Heart right ventricle (tissue), 16 donors: ENCODE results near the gene PTP4A1. TPM values are rescaled to one million over a fixed set of nuclear protein-coding genes. Genes with fewer than 3 reads are reported as not detected.

Source experiments
- ATAC-seq, 8 donors: fragments of 200-7000 bp; cut with Tn5 transposase; one replicate each; pipeline ENCODE4 v1.9.1; 2020; ENCODE audit warnings: mild to moderate bottlenecking in 8 of 8, moderate library complexity in 8 of 8, moderate number of reproducible peaks in 1 of 8
- DNase-seq, 2 donors: peaks; one replicate each; pipeline ENCODE4 v3.0.0-alpha.2; 2020
- H3K27ac ChIP-seq, 10 donors: fragments of 200-600 bp; sonication (generic) in 2 of 10; one replicate each; pipeline versions ENCODE4 v1.5.0 to v1.8.0; 2020 to 2022; ENCODE audit warnings: mild to moderate bottlenecking in 3 of 10
- H3K27me3 ChIP-seq, 7 donors: fragments of 200-600 bp; one replicate each; pipeline ENCODE4 v1.8.0; 2021 to 2022; ENCODE audit warnings: mild to moderate bottlenecking in 2 of 7
- H3K36me3 ChIP-seq, 9 donors: fragments of 200-600 bp; sonication (generic) in 1 of 9; one replicate each; pipeline versions ENCODE4 v1.5.0 to v1.8.0; 2020 to 2022; ENCODE audit warnings: mild to moderate bottlenecking in 2 of 9
- H3K4me1 ChIP-seq, 9 donors: fragments of 200-600 bp; sonication (generic) in 1 of 9; one replicate each; pipeline versions ENCODE4 v1.5.0 to v1.8.0; 2020 to 2022; ENCODE audit warnings: mild to moderate bottlenecking in 4 of 9
- H3K4me3 ChIP-seq, 10 donors: fragments of 200-600 bp; sonication (generic) in 2 of 10; one replicate each; pipeline versions ENCODE4 v1.5.0 to v1.8.0; 2020 to 2022; ENCODE audit warnings: mild to moderate bottlenecking in 7 of 10, moderate library complexity in 2 of 10
- H3K9me3 ChIP-seq, 11 donors: fragments of 200-600 bp in 10 of 11; sonication (generic) in 2 of 11; one replicate each; pipeline versions ENCODE4 v1.5.0 to v1.8.0; 2013 to 2022; ENCODE audit warnings: mild to moderate bottlenecking in 2 of 11, control low read depth in 1 of 11, moderate library complexity in 1 of 11
- WGBS, 2 donors: extraction: QIAGEN DNeasy Blood & Tissue Kit; methylation state at CpG; one replicate each; pipeline ENCODE4 v1.1.7; 2013; ENCODE audit warnings: inconsistent platforms in 1 of 2; 5-methylcytosine and 5-hydroxymethylcytosine counted together
- intact Hi-C, 10 donors: fragments of 100-400 bp; cut with DNase I; formaldehyde crosslinking; loops; one replicate each; pipeline versions ENCODE4 v1.11.1 to v1.14.2; 2022
- polyA plus RNA-seq, 2 donors: library from polyadenylated mRNA; stranded (reverse); fragments of 200-250 nt; gene quantifications; one replicate each; pipeline ENCODE4 v1.2.3, GENCODE V29; 2013
- total RNA-seq, 10 donors: library from RNA; stranded (reverse); fragmentation: NEBNext Ultra II Directional in 3 of 10; extraction: Animal tissue kit (Norgen Biotek cat#: 25700) in 3 of 10; gene quantifications; one replicate each; pipeline versions ENCODE4 v1.2.1 to v1.2.4, GENCODE V29; 2021 to 2023
- TF ChIP-seq, protein P1 (sequence below), 9 donors: fragments of 200-600 bp; sonication (generic) in 2 of 9; IDR thresholded peaks; one replicate each; pipeline versions ENCODE4 v1.5.0 to v1.8.0; 2021 to 2022; ENCODE audit warnings: antibody characterized with exemption in 9 of 9, mild to moderate bottlenecking in 5 of 9, moderate library complexity in 1 of 9
- donor health status: Arrhythmogenic right ventricular cardiomyopathy.
- donor health status: ischemic (EF 13 %, LVEDD 7.1; RV severe dilation, severe dysfunction).
- donor health status: healthy with polysubstance abuse.
- donor health status: DM: no; HTN: yes; CAD: no.
- donor health status: DM: no; HTN: no; CAD: no.
- donor health status: ischemic (EF 25% LVEDD 6.9; RV normal size, moderate dysfunction).
- donor health status: ischemic (EF 25% LVEDD 5.7; RV mildly dilated, moderate dysfunction).
- donor health status: healthy.
- donor health status: DM: yes; HTN: yes; CAD: no.
- donor health status: Ischemic cardiomyopathy.
- donor health status: ischemic (EF 35%, LVEDD 5.7; RV mildly dilated, moderate dysfunction).
- donor health status: nonischemic (EF 11% LVEDD 7.7; RV severe dilation, severe dysfunction).
- donor health status: DM: yes; HTN: yes; CAD: no.
- donor health status: PGD.
- donor health status: ischemic (EF 29% LVEDD 5.4; RV normal size, mild dysfunction).
- donor health status: nonischemic (EF 23%, LVEDD 6.1; RV moderate dilation, normal function).

PTP4A1 gene
- total and polyA plus RNA-seq, 12 donors = 2.6 to 69.9 (median 49.8) TPM

DNA sequence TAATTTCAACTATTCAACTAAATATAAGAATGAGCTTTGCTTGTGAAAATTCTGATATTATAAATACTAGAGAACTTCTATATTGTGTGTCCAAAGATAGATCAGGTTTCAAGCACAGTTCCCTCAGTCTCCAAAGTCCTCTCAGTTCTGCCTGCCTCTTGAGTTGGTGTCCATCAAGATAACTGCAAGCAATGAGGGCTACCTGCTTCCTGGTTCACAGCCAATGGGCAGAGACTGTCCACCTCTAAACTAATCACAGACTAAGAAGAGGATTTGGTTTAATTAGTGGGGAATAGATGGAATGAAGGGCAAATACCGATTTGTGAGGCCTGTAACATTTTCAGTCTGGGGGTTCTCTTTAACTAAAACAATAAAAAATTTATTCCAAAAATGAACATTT, 41.3 kb upstream of the PTP4A1 start:
- H3K27me3 ChIP-seq = no peaks in the 10 kb centered on the region
- no peak overlapping the region for H3K27ac ChIP-seq
- WGBS, 2 donors = 86 to 90% methylated on average over 1 of the region's 1 CpG
- intact Hi-C loops = no loop called here
- TF ChIP-seq, protein P1, sequence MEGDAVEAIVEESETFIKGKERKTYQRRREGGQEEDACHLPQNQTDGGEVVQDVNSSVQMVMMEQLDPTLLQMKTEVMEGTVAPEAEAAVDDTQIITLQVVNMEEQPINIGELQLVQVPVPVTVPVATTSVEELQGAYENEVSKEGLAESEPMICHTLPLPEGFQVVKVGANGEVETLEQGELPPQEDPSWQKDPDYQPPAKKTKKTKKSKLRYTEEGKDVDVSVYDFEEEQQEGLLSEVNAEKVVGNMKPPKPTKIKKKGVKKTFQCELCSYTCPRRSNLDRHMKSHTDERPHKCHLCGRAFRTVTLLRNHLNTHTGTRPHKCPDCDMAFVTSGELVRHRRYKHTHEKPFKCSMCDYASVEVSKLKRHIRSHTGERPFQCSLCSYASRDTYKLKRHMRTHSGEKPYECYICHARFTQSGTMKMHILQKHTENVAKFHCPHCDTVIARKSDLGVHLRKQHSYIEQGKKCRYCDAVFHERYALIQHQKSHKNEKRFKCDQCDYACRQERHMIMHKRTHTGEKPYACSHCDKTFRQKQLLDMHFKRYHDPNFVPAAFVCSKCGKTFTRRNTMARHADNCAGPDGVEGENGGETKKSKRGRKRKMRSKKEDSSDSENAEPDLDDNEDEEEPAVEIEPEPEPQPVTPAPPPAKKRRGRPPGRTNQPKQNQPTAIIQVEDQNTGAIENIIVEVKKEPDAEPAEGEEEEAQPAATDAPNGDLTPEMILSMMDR (IDR thresholded peaks at IDR 0.05) = no peak
- no peaks in the 10 kb centered on the region for H3K9me3 ChIP-seq
- H3K36me3 ChIP-seq = no peaks in the 10 kb centered on the region
- H3K4me3 ChIP-seq = no peak overlapping the region
- DNase-seq (no peak), ATAC-seq (no peak)
- H3K4me1 ChIP-seq = peaks cover 0 to 4% (median 0%) of the 10 kb centered on the region in 9 donors

DNA sequence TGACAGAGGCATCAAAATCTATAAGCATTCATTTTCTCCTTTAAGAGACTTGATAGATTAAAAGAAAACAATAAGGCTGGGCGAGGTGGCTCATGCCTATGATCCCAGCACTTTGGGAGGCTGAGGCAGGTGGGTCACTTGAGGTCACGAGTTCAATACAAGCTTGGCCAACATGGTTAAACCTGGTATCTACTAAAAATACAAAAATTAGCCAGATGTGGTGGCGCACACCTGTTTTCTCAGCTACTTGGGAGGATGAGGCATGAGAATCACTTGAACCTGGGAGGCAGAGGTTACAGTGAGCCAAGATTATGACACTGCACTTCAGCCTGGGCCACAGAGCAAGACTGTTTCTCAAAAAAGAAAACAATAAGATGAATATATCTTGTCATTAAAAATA, 39.3 kb upstream of the PTP4A1 start:
- 82% methylated on average over 3 of the region's 3 CpGs for WGBS, 2 donors
- intact Hi-C loops = no loop called here

DNA sequence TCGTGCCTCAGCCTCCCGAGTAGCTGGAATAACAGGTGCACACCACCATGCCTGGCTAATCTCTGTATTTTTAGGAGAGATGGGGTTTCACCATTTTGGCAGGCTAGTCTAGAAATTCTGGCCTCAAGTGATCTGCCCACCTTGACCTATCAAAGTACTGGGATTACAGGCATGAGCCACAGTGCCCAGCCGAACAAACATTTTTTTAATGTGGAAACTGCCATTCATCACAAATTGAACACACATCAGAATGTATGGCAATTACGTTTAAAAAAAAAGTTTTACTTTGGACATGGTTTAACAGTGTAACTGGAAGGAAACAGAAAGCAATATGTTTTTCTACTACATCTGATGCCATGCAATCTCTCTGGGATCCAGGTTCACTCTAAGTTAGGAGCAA, 38.3 kb upstream of the PTP4A1 start:
- H3K27ac ChIP-seq = no peak overlapping the region
- H3K4me1 ChIP-seq = no peaks in the 10 kb centered on the region
- ATAC-seq = no peak
- H3K9me3 ChIP-seq = no peaks in the 10 kb centered on the region
- H3K4me3 ChIP-seq = no peak overlapping the region
- intact Hi-C loops = no loop called here
- DNase-seq = no peak
- 90 to 91% methylated on average over 4 of the region's 4 CpGs for WGBS, 2 donors
- no peaks in the 10 kb centered on the region for H3K27me3 ChIP-seq
- TF ChIP-seq, protein P1 (IDR thresholded peaks at IDR 0.05) = no peak
- no peaks in the 10 kb centered on the region for H3K36me3 ChIP-seq

More for the DNA sequence above, 39.3 kb upstream of the PTP4A1 start:
- Histone ChIP-seq H3K27ac (no peak overlapping the region), H3K4me1 (peaks cover 0 to under 1% (median 0%) of the 10 kb centered on the region in 9 donors), H3K9me3 (no peaks in the 10 kb centered on the region), H3K36me3 (no peaks in the 10 kb centered on the region), H3K4me3 (no peak overlapping the region), H3K27me3 (no peaks in the 10 kb centered on the region)
- no peak for ATAC-seq
- no peak for DNase-seq
- TF ChIP-seq, protein P1 (IDR thresholded peaks at IDR 0.05) = no peak

DNA sequence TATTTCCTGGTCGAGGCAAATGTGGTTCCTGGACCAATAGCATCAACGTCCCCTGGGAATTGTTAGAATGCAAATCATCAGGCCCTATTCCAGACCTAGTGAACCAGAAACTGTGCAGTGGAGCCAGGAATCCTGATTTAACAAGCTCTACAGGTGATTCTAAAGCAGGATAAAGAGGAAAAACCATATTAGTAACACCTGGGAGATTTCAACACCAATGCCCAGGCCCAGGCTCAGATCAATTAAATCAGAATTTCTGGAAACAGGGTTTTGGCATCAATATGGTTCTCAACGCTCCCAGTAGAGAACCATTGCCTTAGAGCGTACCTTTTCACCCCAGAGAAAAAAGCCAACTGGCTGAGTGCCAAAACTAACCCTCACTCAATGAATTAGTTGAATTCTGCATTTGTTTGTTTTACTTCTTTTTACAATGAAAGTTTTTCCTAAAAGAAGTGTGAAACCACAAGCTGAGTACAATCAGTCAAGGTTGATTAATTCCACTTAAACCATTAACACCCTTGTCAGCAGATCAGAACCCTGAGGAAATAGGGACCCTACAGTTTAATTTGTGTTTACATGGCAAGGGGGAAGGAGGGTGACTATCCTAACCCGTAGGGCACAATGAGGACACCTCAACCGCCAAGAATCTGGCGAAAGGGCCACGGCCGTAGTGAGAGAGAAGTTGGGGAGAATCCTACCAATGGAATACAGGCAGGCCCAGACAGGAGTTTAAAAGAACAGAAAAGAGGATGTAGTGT, 34.9 kb upstream of the PTP4A1 start:
- peaks cover 0 to 2% (median 0%) of the 10 kb centered on the region in 11 donors for H3K9me3 ChIP-seq
- peaks cover 0 to 3% (median 0%) of the 10 kb centered on the region in 7 donors for H3K27me3 ChIP-seq
- DNase-seq = no peak
- H3K27ac ChIP-seq = no peak overlapping the region
- no peaks in the 10 kb centered on the region for H3K36me3 ChIP-seq
- no peak overlapping the region for H3K4me3 ChIP-seq
- ATAC-seq = no peak
- no peaks in the 10 kb centered on the region for H3K4me1 ChIP-seq
- TF ChIP-seq, protein P1 (IDR thresholded peaks at IDR 0.05) = no peak
- WGBS, 2 donors = 45 to 47% methylated on average over 9 of the region's 9 CpGs
- intact Hi-C loops = no loop called here
